Breast epithelium (tissue), 4 donors: ENCODE measurements around the gene WSCD1. TPM values are rescaled to one million over a fixed set of nuclear protein-coding genes. Genes with fewer than 3 reads are reported as not detected.

Experiments
- DNase-seq, 2 donors: peaks; one replicate each; pipeline ENCODE4 v3.0.0-alpha.2; 2019; ENCODE audit warnings: low spot score in 2 of 2
- H3K27ac ChIP-seq, 2 donors: fragments of 200-600 bp; sonication (generic) in 1 of 2; one replicate each; pipeline ENCODE4 v1.5.1; 2016 to 2019; ENCODE audit warnings: mild to moderate bottlenecking in 1 of 2
- H3K27me3 ChIP-seq, 2 donors: fragments of 200-600 bp; sonication (generic) in 1 of 2; one replicate each; pipeline versions ENCODE4 v1.5.1 to v1.6.0; 2017 to 2019; ENCODE audit warnings: control low read depth in 1 of 2, mild to moderate bottlenecking in 1 of 2
- H3K36me3 ChIP-seq: fragments of 200-600 bp; one replicate; pipeline ENCODE4 v1.5.1; 2019
- H3K4me1 ChIP-seq, 2 donors: fragments of 200-600 bp; sonication (generic); one replicate each; pipeline ENCODE4 v1.5.1; 2016 to 2019; ENCODE audit warnings: control low read depth in 1 of 2
- H3K4me3 ChIP-seq, 3 donors: fragments of 200-600 bp; sonication (generic); 1 replicate in 2 of 3; 2 replicates in 1 of 3; pipeline ENCODE4 v1.5.1; 2016 to 2019; ENCODE audit warnings: mild to moderate bottlenecking in 3 of 3, moderate library complexity in 2 of 3
- H3K9me3 ChIP-seq, 2 donors: fragments of 200-600 bp; sonication (generic) in 1 of 2; one replicate each; pipeline ENCODE4 v1.5.1; 2016 to 2019; ENCODE audit warnings: control low read depth in 1 of 2
- CTCF ChIP-seq, 3 donors: fragments of 450-650 bp; IDR thresholded peaks; one replicate each; pipeline ENCODE4 v1.5.1; 2016 to 2017; ENCODE audit warnings: antibody characterized with exemption in 3 of 3, mild to moderate bottlenecking in 3 of 3, moderate library complexity in 3 of 3
- POLR2A ChIP-seq: fragments of 450-650 bp; IDR thresholded peaks from one replicate; pipeline ENCODE4 v1.6.1; 2016; ENCODE audit warnings: antibody characterized with exemption, mild to moderate bottlenecking, moderate library complexity
- POLR2AphosphoS5 ChIP-seq, 3 donors: sonication (generic); formaldehyde crosslinking; IDR thresholded peaks; one replicate each; pipeline ENCODE4 v1.6.1; 2017; ENCODE audit warnings: antibody characterized with exemption in 3 of 3
- intact Hi-C: fragments of 100-400 bp; cut with DNase I; formaldehyde crosslinking; loops from one replicate; pipeline ENCODE4 v1.15.1; 2023; ENCODE audit warnings: low total_unique reads
- total RNA-seq, 3 donors: library from RNA; depleted of rRNA; stranded (reverse); fragments of >200 nt; gene quantifications; one replicate each; pipeline ENCODE4 v1.1.0, GENCODE V29; 2016

The WSCD1 gene
- total RNA-seq, 3 donors from 2014 or later: 0.88 to 2.2 (median 2.0) TPM

GRCh38 chr17:6165806-6166205 is 95.6 kb downstream of the WSCD1 start:
- no peaks in the 10 kb centered on the region for H3K4me1 ChIP-seq
- TF ChIP-seq POLR2A (no peak), POLR2AphosphoS5 (IDR thresholded peaks at IDR 0.05) (no peak), CTCF (IDR thresholded peaks at IDR 0.05) (no peak)
- intact Hi-C loops: no loop called here

GRCh38 chr17:6166492-6167179 is 96.5 kb downstream of the WSCD1 start:
- Histone ChIP-seq H3K36me3 (no peaks in the 10 kb centered on the region), H3K9me3 (no peaks in the 10 kb centered on the region), H3K27me3 (peaks cover 0 to 8% of the 10 kb centered on the region in 2 donors), H3K4me3 (no peak overlapping the region), H3K4me1 (no peaks in the 10 kb centered on the region), H3K27ac (no peak overlapping the region)
- TF ChIP-seq CTCF (IDR thresholded peaks at IDR 0.05): no peak
- no peak for TF ChIP-seq POLR2AphosphoS5 (IDR thresholded peaks at IDR 0.05)
- intact Hi-C loops: no loop called here
- no peak for DNase-seq

More at GRCh38 chr17:6165806-6166205, 95.6 kb downstream of the WSCD1 start:
- H3K27ac ChIP-seq: no peak overlapping the region
- no peaks in the 10 kb centered on the region for H3K9me3 ChIP-seq
- H3K27me3 ChIP-seq: peaks cover 0 to 8% of the 10 kb centered on the region in 2 donors
- H3K36me3 ChIP-seq: no peaks in the 10 kb centered on the region
- H3K4me3 ChIP-seq: no peak overlapping the region
- no peak for DNase-seq

GRCh38 chr17:6168296-6168695 is 98.1 kb downstream of the WSCD1 start:
- intact Hi-C loops: no loop called here
- no peaks in the 10 kb centered on the region for H3K36me3 ChIP-seq
- no peaks in the 10 kb centered on the region for H3K9me3 ChIP-seq
- no peak for DNase-seq
- no peak overlapping the region for H3K4me3 ChIP-seq
- H3K4me1 ChIP-seq: no peaks in the 10 kb centered on the region
- H3K27ac ChIP-seq: no peak overlapping the region
- TF ChIP-seq POLR2AphosphoS5 (IDR thresholded peaks at IDR 0.05): no peak
- TF ChIP-seq CTCF (IDR thresholded peaks at IDR 0.05): no peak
- no peak for TF ChIP-seq POLR2A
- H3K27me3 ChIP-seq: peaks cover 0 to 8% of the 10 kb centered on the region in 2 donors

GRCh38 chr17:6170349-6170748 is 100.2 kb downstream of the WSCD1 start:
- no peak for TF ChIP-seq POLR2A
- no peak for TF ChIP-seq POLR2AphosphoS5 (IDR thresholded peaks at IDR 0.05)
- no peak for TF ChIP-seq CTCF (IDR thresholded peaks at IDR 0.05)
- Histone ChIP-seq H3K36me3 (no peaks in the 10 kb centered on the region), H3K27me3 (peaks cover 0 to 8% of the 10 kb centered on the region in 2 donors), H3K9me3 (no peaks in the 10 kb centered on the region), H3K4me3 (no peak overlapping the region), H3K4me1 (no peaks in the 10 kb centered on the region), H3K27ac (no peak overlapping the region)
- intact Hi-C loops: no loop called here
- DNase-seq: no peak

- H3K4me1 ChIP-seq: no peaks in the 10 kb centered on the region
- no peak for TF ChIP-seq POLR2A
- TF ChIP-seq POLR2AphosphoS5 (IDR thresholded peaks at IDR 0.05): no peak
- no peak for TF ChIP-seq CTCF (IDR thresholded peaks at IDR 0.05)
Measured at GRCh38 chr17:6172642-6173330, 102.6 kb downstream of the WSCD1 start.

More at GRCh38 chr17:6172642-6173330, 102.6 kb downstream of the WSCD1 start:
- no peak overlapping the region for H3K4me3 ChIP-seq
- peaks cover 0 to 4% of the 10 kb centered on the region in 2 donors for H3K27me3 ChIP-seq
- H3K27ac ChIP-seq: no peak overlapping the region
- no peaks in the 10 kb centered on the region for H3K36me3 ChIP-seq
- no peaks in the 10 kb centered on the region for H3K9me3 ChIP-seq
- no peak for DNase-seq
- intact Hi-C loops: no loop called here
